Stimulated activated CD8-positive, alpha-beta memory T cell treated with anti-CD3 and anti-CD28 coated beads, Interleukin-15, amount 100 ng/mL, for 24 hours (primary cell): ENCODE data around the gene SPINT3.
"Not testable (repeated sequence)": the region's sequence is repeated elsewhere in the genome, so short reads cannot be mapped to it uniquely, and the experiment has no call there.

Experiments
- DNase-seq: peaks from one replicate; pipeline ENCODE4 v3.0.0-alpha.2; 2020; ENCODE audit warnings: low read depth

Gene SPINT3

GRCh38 chr20:45502561-45502960 lies 12.9 kb downstream of the SPINT3 start:
- DNase-seq = no peak

GRCh38 chr20:45501600-45501999 lies 13.8 kb downstream of the SPINT3 start:
- DNase-seq = no peak

- no peak for DNase-seq
Measured at GRCh38 chr20:45500022-45500421, 15.4 kb downstream of the SPINT3 start.

- DNase-seq = no peak
Measured at GRCh38 chr20:45497971-45498494, 17.4 kb downstream of the SPINT3 start.

- no peak for DNase-seq
Measured at GRCh38 chr20:45496166-45496565, 19.3 kb downstream of the SPINT3 start.

- no peak for DNase-seq
Measured at GRCh38 chr20:45495501-45495941, 19.9 kb downstream of the SPINT3 start.

- no peak for DNase-seq
Measured at GRCh38 chr20:45489083-45489531, 26.3 kb downstream of the SPINT3 start.

GRCh38 chr20:45487231-45487635 lies 28.2 kb downstream of the SPINT3 start:
- DNase-seq = no peak

GRCh38 chr20:45485388-45485787 lies 30.0 kb downstream of the SPINT3 start:
- DNase-seq = no peak

- DNase-seq = no peak
Measured at GRCh38 chr20:45484676-45485075, 30.7 kb downstream of the SPINT3 start.

- no peak for DNase-seq
Measured at GRCh38 chr20:45479822-45480221, 35.6 kb downstream of the SPINT3 start.

- DNase-seq = not testable (repeated sequence)
Measured at GRCh38 chr20:45477530-45478148, 37.8 kb downstream of the SPINT3 start.

GRCh38 chr20:45472286-45472685 lies 43.1 kb downstream of the SPINT3 start:
- DNase-seq = not testable (repeated sequence)

- DNase-seq = no peak
Measured at GRCh38 chr20:45470937-45471336, 44.5 kb downstream of the SPINT3 start.

GRCh38 chr20:45470262-45470931 lies 45.0 kb downstream of the SPINT3 start:
- DNase-seq = no peak

- DNase-seq = no peak
Measured at GRCh38 chr20:45469336-45470261, 45.8 kb downstream of the SPINT3 start, which contains the start of gene WFDC2. Gene WFDC2, plus strand, starts transcription at chr20:45469753. Its CDS starts 29 bp downstream, at chr20:45469782.

- DNase-seq = no peak
Measured at GRCh38 chr20:45467861-45468260, 47.6 kb downstream of the SPINT3 start.

GRCh38 chr20:45467172-45467571 lies 48.2 kb downstream of the SPINT3 start:
- no peak for DNase-seq

GRCh38 chr20:45465491-45466266 lies 49.7 kb downstream of the SPINT3 start:
- no peak for DNase-seq

GRCh38 chr20:45463709-45464108 lies 51.7 kb downstream of the SPINT3 start:
- DNase-seq = no peak

- no peak for DNase-seq
Measured at GRCh38 chr20:45462711-45463509, 52.5 kb downstream of the SPINT3 start.
